GM12891 (cell line): ENCODE results near the gene FUT6.
"Not testable (repeated sequence)": the region's sequence is repeated elsewhere in the genome, so short reads cannot be mapped to it uniquely, and the experiment has no call there.

Source experiments
- DNase-seq: peaks from one replicate; pipeline ENCODE4 v3.0.0; 2011; ENCODE audit warnings: low spot score; ENCODE audit not compliant: insufficient read length
- FAIRE-seq: peaks from 2 replicates; lab custom pipeline; 2011; peaks lifted over from hg19 to GRCh38; lab: Jason Lieb, UNC
- PAX5 ChIP-seq: IDR thresholded peaks from 2 replicates; pipeline ENCODE4 v1.6.1; 2011; ENCODE audit warnings: low read length, moderate library complexity, mild to moderate bottlenecking; ENCODE audit not compliant: insufficient read depth, severe bottlenecking
- POLR2A ChIP-seq: IDR thresholded peaks from 2 replicates; pipeline ENCODE4 v1.6.1; 2011; ENCODE audit warnings: low read depth, low read length, control low read depth
- POLR2AphosphoS5 ChIP-seq: IDR thresholded peaks from 2 replicates; pipeline ENCODE4 v1.6.1; 2011; ENCODE audit warnings: low read depth, low read length, control low read depth
- POU2F2 ChIP-seq: IDR thresholded peaks from 2 replicates; pipeline ENCODE4 v1.6.1; 2011; ENCODE audit warnings: low read depth, mild to moderate bottlenecking, control low read depth, low read length, moderate library complexity
- SPI1 ChIP-seq: IDR thresholded peaks from 2 replicates; pipeline ENCODE4 v1.6.1; 2011; ENCODE audit warnings: low read depth, low read length, control low read depth
- TAF1 ChIP-seq: IDR thresholded peaks from 2 replicates; pipeline ENCODE4 v1.6.1; 2011; ENCODE audit warnings: low read depth, low read length, control low read depth

Gene FUT6

GRCh38 chr19:5786593-5787408, 52.7 kb downstream of the FUT6 start:
- FAIRE-seq (no peak), DNase-seq (no peak)
- TF ChIP-seq TAF1 (no peak), POLR2AphosphoS5 (no peak), POLR2A (no peak), PAX5 (no peak), SPI1 (no peak), POU2F2 (no peak)

GRCh38 chr19:5785423-5785822, 54.1 kb downstream of the FUT6 start:
- no peak for FAIRE-seq
- TF ChIP-seq PAX5 (no peak), TAF1 (no peak), POU2F2 (no peak), POLR2A (no peak), POLR2AphosphoS5 (no peak), SPI1 (no peak)
- DNase-seq, result no peak

- TF ChIP-seq POU2F2 (no peak), POLR2A (no peak), SPI1 (no peak), TAF1 (no peak), POLR2AphosphoS5 (no peak), PAX5 (no peak)
- DNase-seq (no peak), FAIRE-seq (no peak)
Measured at GRCh38 chr19:5784581-5785147, 54.8 kb downstream of the FUT6 start, which contains the start of gene PRR22. Gene PRR22 (minus strand): TSS chr19:5784746. CDS start chr19:5784660, 86 bp downstream.

- no peak for TF ChIP-seq POLR2AphosphoS5
- no peak for TF ChIP-seq POLR2A
- no peak for TF ChIP-seq POU2F2
- TF ChIP-seq PAX5, result no peak
- TF ChIP-seq SPI1, result no peak
- FAIRE-seq (no peak), DNase-seq (no peak)
Measured at GRCh38 chr19:5782945-5783919, 56.3 kb downstream of the FUT6 start.

GRCh38 chr19:5782322-5782721, 57.2 kb downstream of the FUT6 start:
- DNase-seq, result no peak
- FAIRE-seq, result no peak
- TF ChIP-seq SPI1, result no peak
- TF ChIP-seq PAX5, result no peak
- no peak for TF ChIP-seq POLR2A
- TF ChIP-seq TAF1, result no peak
- no peak for TF ChIP-seq POLR2AphosphoS5
- no peak for TF ChIP-seq POU2F2

GRCh38 chr19:5780916-5781315, 58.6 kb downstream of the FUT6 start:
- DNase-seq, FAIRE-seq: not testable (repeated sequence)
